ENCODE results near the gene PDGFB. TPM values are rescaled to one million over a fixed set of nuclear protein-coding genes. Genes with fewer than 3 reads are reported as not detected.

The PDGFB gene
- total and polyA plus RNA-seq, 2 donors (not counting 1 experiment from before 2014, with no cell fraction given), result 0.04 TPM; not detected in 1

DNA sequence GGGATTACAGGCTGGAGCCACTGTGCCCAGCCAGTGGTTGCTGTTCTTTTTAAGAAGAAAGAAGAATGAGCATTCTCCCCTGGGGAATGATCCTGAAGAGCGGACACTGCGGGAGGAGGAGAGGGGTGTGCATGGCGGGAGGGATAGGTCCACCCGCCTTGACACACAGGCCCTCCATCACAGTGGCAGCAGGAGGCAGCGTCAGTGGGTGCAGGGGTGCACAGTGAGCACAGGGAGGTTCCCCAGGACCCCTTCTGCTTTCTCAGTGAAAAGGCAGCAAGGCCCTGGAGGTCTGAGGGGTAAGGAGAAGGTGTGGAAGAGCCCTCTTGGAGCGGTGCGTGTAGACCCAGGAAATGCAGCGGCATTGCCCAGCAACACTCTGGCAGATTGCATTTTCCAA is 63.4 kb downstream of the PDGFB start:
- H3K36me3 ChIP-seq (replicated peaks in 1 of 2; ENCODE audit: control extremely low read depth in 1 of 2, control insufficient read depth in 1 of 2, extremely low read depth in 1 of 2, insufficient read depth in 2 of 2, low read length in 1 of 2), result no peaks in the 10 kb centered on the region
- no peaks in the 10 kb centered on the region for H4K20me1 ChIP-seq (ENCODE audit: control insufficient read depth, insufficient read depth, low read length, poor library complexity, severe bottlenecking)
- no peak overlapping the region for H3K27ac ChIP-seq (ENCODE audit: low read length in 2 of 2)
- no peak overlapping the region for H3K4me3 ChIP-seq (ENCODE audit: control extremely low read depth in 1 of 5, extremely low read depth in 1 of 5, insufficient read depth in 1 of 5, low read depth in 2 of 5, low read length in 4 of 5)
- H3K4me1 ChIP-seq (ENCODE audit: control insufficient read depth in 2 of 2, insufficient read depth in 2 of 2, low read length in 2 of 2), result no peaks in the 10 kb centered on the region
- ATAC-seq (ENCODE audit: low read depth) (no peak), DNase-seq (no peak)
- H3K9ac ChIP-seq (ENCODE audit: low read length), result no peak overlapping the region
- H3K27me3 ChIP-seq (replicated peaks in 1 of 4; ENCODE audit: control extremely low read depth in 1 of 4, control insufficient read depth in 3 of 4, insufficient read depth in 4 of 4, low read length in 3 of 4), result peaks cover 0 to 17% (median 0%) of the 10 kb centered on the region in 4 experiments
- intact Hi-C loops (cut with micrococcal nuclease), result no loop called here
- H3K4me2 ChIP-seq (replicated peaks; ENCODE audit: low read depth, low read length, poor library complexity, severe bottlenecking), result no peak overlapping the region
- Mint-ChIP-seq H3K9me3 (ENCODE audit: insufficient read depth) (peaks cover 2% of the 10 kb centered on the region), H3K27me3 (peaks cover 4% of the 10 kb centered on the region), H3K4me1 (no peaks in the 10 kb centered on the region), H3K27ac (no peak overlapping the region), H3K4me3 (no peak overlapping the region)
- no peak overlapping the region for H2AFZ ChIP-seq (ENCODE audit: insufficient read depth, low read depth, low read length, poor library complexity, severe bottlenecking)
- peaks cover 0 to 20% (median 0%) of the 10 kb centered on the region in 3 donors for H3K9me3 ChIP-seq (ENCODE audit: control extremely low read depth in 1 of 3, control insufficient read depth in 2 of 3, insufficient read depth in 1 of 3, low read length in 2 of 3)
- ChIA-PET POLR2A (no interaction called here), CTCF (no interaction called here)
- no peaks in the 10 kb centered on the region for H3K79me2 ChIP-seq (ENCODE audit: control insufficient read depth, insufficient read depth, low read length)
- TF ChIP-seq, protein P1, sequence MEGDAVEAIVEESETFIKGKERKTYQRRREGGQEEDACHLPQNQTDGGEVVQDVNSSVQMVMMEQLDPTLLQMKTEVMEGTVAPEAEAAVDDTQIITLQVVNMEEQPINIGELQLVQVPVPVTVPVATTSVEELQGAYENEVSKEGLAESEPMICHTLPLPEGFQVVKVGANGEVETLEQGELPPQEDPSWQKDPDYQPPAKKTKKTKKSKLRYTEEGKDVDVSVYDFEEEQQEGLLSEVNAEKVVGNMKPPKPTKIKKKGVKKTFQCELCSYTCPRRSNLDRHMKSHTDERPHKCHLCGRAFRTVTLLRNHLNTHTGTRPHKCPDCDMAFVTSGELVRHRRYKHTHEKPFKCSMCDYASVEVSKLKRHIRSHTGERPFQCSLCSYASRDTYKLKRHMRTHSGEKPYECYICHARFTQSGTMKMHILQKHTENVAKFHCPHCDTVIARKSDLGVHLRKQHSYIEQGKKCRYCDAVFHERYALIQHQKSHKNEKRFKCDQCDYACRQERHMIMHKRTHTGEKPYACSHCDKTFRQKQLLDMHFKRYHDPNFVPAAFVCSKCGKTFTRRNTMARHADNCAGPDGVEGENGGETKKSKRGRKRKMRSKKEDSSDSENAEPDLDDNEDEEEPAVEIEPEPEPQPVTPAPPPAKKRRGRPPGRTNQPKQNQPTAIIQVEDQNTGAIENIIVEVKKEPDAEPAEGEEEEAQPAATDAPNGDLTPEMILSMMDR (IDR thresholded peaks at IDR 0.05), result no peak
- TF ChIP-seq EZH2 (IDR thresholded peaks at IDR 0.05; ENCODE audit: borderline replicate concordance, insufficient read depth, low read depth, low read length, poor library complexity, severe bottlenecking), result no peak
- WGBS (ENCODE audit: insufficient coverage), result 95% methylated on average over 4 of the region's 8 CpGs

DNA sequence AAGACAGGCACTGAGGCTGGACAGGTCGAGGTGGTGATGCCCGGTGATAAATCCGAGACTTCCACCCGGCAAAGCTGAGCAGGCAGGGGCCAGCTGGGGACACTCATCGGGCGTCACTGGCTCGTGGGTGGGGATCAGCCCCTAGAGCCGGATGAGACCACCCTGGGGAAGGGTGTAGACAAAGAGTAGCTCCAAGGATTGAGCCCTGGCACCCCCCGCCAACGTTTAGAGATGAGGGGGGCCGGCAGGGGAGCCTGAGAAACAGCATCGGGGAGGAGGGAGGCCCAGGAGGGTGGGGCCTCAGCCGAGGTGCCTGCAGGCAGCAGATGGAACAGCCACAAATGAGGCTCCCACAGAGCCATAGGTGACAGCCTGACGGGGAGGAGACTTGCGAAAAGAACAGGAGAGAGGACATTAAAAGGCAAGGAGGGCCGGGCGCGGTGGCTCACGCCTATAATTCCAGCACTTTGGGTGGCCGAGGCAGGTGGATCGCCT is 64.9 kb downstream of the PDGFB start:
- Histone ChIP-seq H3K36me3 (replicated peaks in 1 of 2; ENCODE audit: control extremely low read depth in 1 of 2, control insufficient read depth in 1 of 2, extremely low read depth in 1 of 2, insufficient read depth in 2 of 2, low read length in 1 of 2) (no peaks in the 10 kb centered on the region), H3K4me1 (ENCODE audit: control insufficient read depth in 2 of 2, insufficient read depth in 2 of 2, low read length in 2 of 2) (peaks cover 3 to 4% of the 10 kb centered on the region in 2 donors), H3K9ac (ENCODE audit: low read length) (no peak overlapping the region), H3K9me3 (ENCODE audit: control extremely low read depth in 1 of 3, control insufficient read depth in 2 of 3, insufficient read depth in 1 of 3, low read length in 2 of 3) (peaks cover 0 to 9% (median 0%) of the 10 kb centered on the region in 3 donors), H3K27me3 (replicated peaks in 1 of 4; ENCODE audit: control extremely low read depth in 1 of 4, control insufficient read depth in 3 of 4, insufficient read depth in 4 of 4, low read length in 3 of 4) (peaks cover 0 to 13% (median 0%) of the 10 kb centered on the region in 4 experiments), H3K27ac (ENCODE audit: low read length in 2 of 2) (no peak overlapping the region), H4K20me1 (ENCODE audit: control insufficient read depth, insufficient read depth, low read length, poor library complexity, severe bottlenecking) (no peaks in the 10 kb centered on the region), H3K4me2 (replicated peaks; ENCODE audit: low read depth, low read length, poor library complexity, severe bottlenecking) (no peak overlapping the region), H3K79me2 (ENCODE audit: control insufficient read depth, insufficient read depth, low read length) (no peaks in the 10 kb centered on the region), H3K4me3 (ENCODE audit: control extremely low read depth in 1 of 5, extremely low read depth in 1 of 5, insufficient read depth in 1 of 5, low read depth in 2 of 5, low read length in 4 of 5) (no peak overlapping the region), H2AFZ (ENCODE audit: insufficient read depth, low read depth, low read length, poor library complexity, severe bottlenecking) (no peak overlapping the region)
- no peaks in the 10 kb centered on the region for H3K9me3 Mint-ChIP-seq (ENCODE audit: insufficient read depth)
- ATAC-seq (ENCODE audit: low read depth) (no peak), DNase-seq (no peak)
- POLR2A ChIA-PET, result interaction anchor here (0.6 kb wide), 1 partner anchor 14 kb away, joined by 7 read pairs; no protein-coding TSS in a partner anchor
- no peak overlapping the region for H3K4me3 Mint-ChIP-seq
- CTCF ChIA-PET, result interaction anchor here (1.1 kb wide), 1 partner anchor 9 kb away, joined by 4 read pairs; no protein-coding TSS in a partner anchor
- WGBS (ENCODE audit: insufficient coverage), result 87% methylated on average over 21 of the region's 21 CpGs
- H3K27ac Mint-ChIP-seq, result no peak overlapping the region
- intact Hi-C loops (cut with micrococcal nuclease), result no loop called here
- no peaks in the 10 kb centered on the region for H3K27me3 Mint-ChIP-seq
- peaks cover 2% of the 10 kb centered on the region for H3K4me1 Mint-ChIP-seq
- TF ChIP-seq, protein P1 (IDR thresholded peaks at IDR 0.05), result no peak
- no peak for TF ChIP-seq EZH2 (IDR thresholded peaks at IDR 0.05; ENCODE audit: borderline replicate concordance, insufficient read depth, low read depth, low read length, poor library complexity, severe bottlenecking)

All from B cell (primary cell).